SK-N-SH (cell line): Measurements from ENCODE around the gene LGALS3. TPM values are rescaled to one million over a fixed set of nuclear protein-coding genes. Genes with fewer than 3 reads are reported as not detected.
A peak's percentile ranks its signal among the peaks of the same experiment; 100 is the strongest.

Experiments
- CTCF ChIA-PET: fragments of 300-600, 350-600 bp; formaldehyde crosslinking; extraction: SDS; loops from one replicate; lab custom pipeline; 2021; lab: Yijun Ruan, JAX
- POLR2A ChIA-PET: fragments of 350-600 bp; sonication (Branson Sonifier 250); formaldehyde crosslinking; extraction: SDS; loops from one replicate; lab custom pipeline; 2020; ENCODE audit warnings: antibody characterized with exemption, inconsistent platforms; lab: Yijun Ruan, JAX
- DNase-seq: peaks from one replicate; pipeline ENCODE4 v3.0.0; 2012
- H2AFZ ChIP-seq: fragments of 200-600 bp; sonication (generic); 2 replicates; pipeline ENCODE4 v1.8.1; 2016; ENCODE audit warnings: antibody characterized with exemption, mild to moderate bottlenecking, low read depth
- H3F3A ChIP-seq: fragments of 200-600 bp; sonication (generic); replicated peaks from 2 replicates; pipeline ENCODE3; 2016; ENCODE audit warnings: antibody characterized with exemption, mild to moderate bottlenecking; ENCODE audit not compliant: insufficient read depth
- H3K27ac ChIP-seq, 2 experiments: fragments of 200-500 bp in 1 of 2; fragments of 200-600 bp in 1 of 2; sonication (Bioruptor generic) in 1 of 2; sonication (generic), shearing (Covaris generic) in 1 of 2; 2 replicates each; pipeline versions ENCODE4 v1.5.1 to v1.6.1; 2014 to 2016; ENCODE audit warnings: low read depth in 2 of 2, inconsistent platforms in 1 of 2, low read length in 1 of 2, mild to moderate bottlenecking in 1 of 2, mixed read lengths in 1 of 2
- H3K27me3 ChIP-seq: fragments of 200-600 bp; sonication (generic), shearing (Covaris generic); 2 replicates; pipeline ENCODE4 v1.6.1; 2016; ENCODE audit warnings: mixed run types; ENCODE audit not compliant: insufficient read depth
- H3K36me3 ChIP-seq, 2 experiments: fragments of 200-500 bp in 1 of 2; fragments of 200-600 bp in 1 of 2; sonication (Bioruptor generic) in 1 of 2; sonication (generic) in 1 of 2; replicated peaks in 1 of 2; 2 replicates each; pipeline versions ENCODE3 to v1.5.1; 2014 to 2016; ENCODE audit warnings: low read length in 1 of 2, mild to moderate bottlenecking in 1 of 2; ENCODE audit not compliant: insufficient read depth in 2 of 2, control insufficient read depth in 1 of 2
- H3K4me1 ChIP-seq, 2 experiments: fragments of 200-500 bp in 1 of 2; fragments of 200-600 bp in 1 of 2; sonication (Bioruptor generic) in 1 of 2; sonication (generic), shearing (Covaris generic) in 1 of 2; 2 replicates each; pipeline versions ENCODE4 v1.5.1 to v1.6.1; 2014 to 2016; ENCODE audit warnings: low read depth in 1 of 2, low read length in 1 of 2, mixed run types in 1 of 2; ENCODE audit not compliant: insufficient read depth in 2 of 2, control insufficient read depth in 1 of 2
- H3K4me2 ChIP-seq: fragments of 200-600 bp; sonication (generic), shearing (Covaris generic); 2 replicates; pipeline ENCODE4 v1.6.1; 2017; ENCODE audit warnings: mixed run types
- H3K4me3 ChIP-seq, 2 experiments: fragments of 200-500 bp in 1 of 2; fragments of 200-600 bp in 1 of 2; sonication (Bioruptor generic) in 1 of 2; sonication (generic), shearing (Covaris generic) in 1 of 2; 2 replicates each; pipeline versions ENCODE4 v1.5.1 to v1.8.1; 2014 to 2016; ENCODE audit warnings: low read depth in 2 of 2, inconsistent platforms in 1 of 2, low read length in 1 of 2, mild to moderate bottlenecking in 1 of 2, mixed read lengths in 1 of 2, moderate library complexity in 1 of 2
- H3K79me2 ChIP-seq: fragments of 200-600 bp; sonication (generic); 2 replicates; pipeline ENCODE4 v1.8.1; 2017; ENCODE audit warnings: mild to moderate bottlenecking; ENCODE audit not compliant: insufficient read depth
- H3K9ac ChIP-seq: fragments of 200-600 bp; sonication (generic); 2 replicates; pipeline ENCODE4 v1.6.1; 2017; ENCODE audit warnings: mixed run types
- H3K9me2 ChIP-seq: fragments of 200-600 bp; sonication (generic); 2 replicates; pipeline ENCODE4 v1.6.1; 2017; ENCODE audit warnings: mixed run types
- H3K9me3 ChIP-seq: fragments of 200-600 bp; sonication (generic); 2 replicates; pipeline ENCODE4 v1.6.1; 2017; ENCODE audit warnings: mixed run types, mild to moderate bottlenecking, moderate library complexity
- H4K20me1 ChIP-seq: fragments of 200-600 bp; sonication (generic); 2 replicates; pipeline ENCODE4 v1.6.1; 2017; ENCODE audit warnings: mild to moderate bottlenecking, mixed run types; ENCODE audit not compliant: insufficient read depth
- CTCF ChIP-seq: fragments of 200-600 bp; sonication (generic); IDR thresholded peaks from 2 replicates; pipeline ENCODE4 v1.6.1; 2017; ENCODE audit warnings: antibody characterized with exemption, mild to moderate bottlenecking, moderate library complexity
- ELF1 ChIP-seq: IDR thresholded peaks from 2 replicates; pipeline ENCODE4 v1.4.0; 2012
- FOSL2 ChIP-seq: IDR thresholded peaks from 2 replicates; pipeline ENCODE4 v1.4.0; 2012; ENCODE audit warnings: low read depth, mild to moderate bottlenecking, moderate library complexity, borderline replicate concordance
- GATA2 ChIP-seq: sonication (generic); formaldehyde crosslinking; IDR thresholded peaks from 2 replicates; pipeline ENCODE4 v1.5.0; 2020; ENCODE audit warnings: mild to moderate bottlenecking, missing genetic modification reagents
- REST ChIP-seq: IDR thresholded peaks from 2 replicates; pipeline ENCODE4 v1.6.1; 2012; ENCODE audit warnings: mild to moderate bottlenecking, low read depth, low read length, moderate library complexity
- TAF1 ChIP-seq: IDR thresholded peaks from 2 replicates; pipeline ENCODE4 v1.6.1; 2012; ENCODE audit warnings: low read depth, mild to moderate bottlenecking, low read length, moderate library complexity, borderline replicate concordance
- TCF12 ChIP-seq: IDR thresholded peaks from 2 replicates; pipeline ENCODE4 v1.4.0; 2012
- WGBS: methylation state at CpG from one replicate; pipeline ENCODE4 v1.1.6; 2017; ENCODE audit warnings: low lambda C conversion rate; 5-methylcytosine and 5-hydroxymethylcytosine counted together
- polyA plus RNA-seq, 3 experiments: library from polyadenylated mRNA; depleted of rRNA; stranded (reverse); fragments of >200 nt; gene quantifications; 2 replicates each; pipeline ENCODE4 v1.2.3, GENCODE V29; 2012
- TF ChIP-seq, protein P1 (sequence below): fragments of 150-350 bp; IDR thresholded peaks from 2 replicates; pipeline ENCODE4 v1.6.1; 2017; ENCODE audit warnings: antibody characterized with exemption, low read length, low read depth, borderline replicate concordance

The LGALS3 gene
- polyA plus RNA-seq, 1 of the 3 experiments (the other 2 are of a cell fraction) = 59.8 TPM

- no peaks in the 10 kb centered on the region for H3F3A ChIP-seq
- H3K4me1 ChIP-seq = peaks cover 7 to 26% of the 10 kb centered on the region in 2 experiments
- no peak overlapping the region; a peak in 1 of 4 replicates for H3K27ac ChIP-seq
- no peaks in the 10 kb centered on the region for H3K79me2 ChIP-seq
- no peak overlapping the region for H3K9ac ChIP-seq
- DNase-seq = no peak
- H3K4me3 ChIP-seq = no peak overlapping the region
- H3K36me3 ChIP-seq = no peaks in the 10 kb centered on the region
- H3K9me3 ChIP-seq = no peaks in the 10 kb centered on the region
- CTCF ChIA-PET = interaction anchor here (1.9 to 3.9 kb wide), 5 partner anchors 37 to 66 kb away, joined by 4 to 34 read pairs (median 15); partner anchors contain the start of gene MAPK1IP1L
- 80% methylated on average over 9 of the region's 9 CpGs for WGBS
- TF ChIP-seq FOSL2 (no peak), CTCF (no peak), GATA2 (CRISPR knock-in tag) (0 out of 2 replicates have a peak, but pooled peaks have one; percentile 45), REST (no peak), TCF12 (no peak), ELF1 (no peak), TAF1 (no peak)
- TF ChIP-seq, protein P1, sequence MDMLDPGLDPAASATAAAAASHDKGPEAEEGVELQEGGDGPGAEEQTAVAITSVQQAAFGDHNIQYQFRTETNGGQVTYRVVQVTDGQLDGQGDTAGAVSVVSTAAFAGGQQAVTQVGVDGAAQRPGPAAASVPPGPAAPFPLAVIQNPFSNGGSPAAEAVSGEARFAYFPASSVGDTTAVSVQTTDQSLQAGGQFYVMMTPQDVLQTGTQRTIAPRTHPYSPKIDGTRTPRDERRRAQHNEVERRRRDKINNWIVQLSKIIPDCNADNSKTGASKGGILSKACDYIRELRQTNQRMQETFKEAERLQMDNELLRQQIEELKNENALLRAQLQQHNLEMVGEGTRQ = no peak
- POLR2A ChIA-PET = no interaction called here
- no peak overlapping the region for H3K4me2 ChIP-seq
- no peaks in the 10 kb centered on the region for H4K20me1 ChIP-seq
- no peak overlapping the region for H2AFZ ChIP-seq
- no peaks in the 10 kb centered on the region for H3K27me3 ChIP-seq
- no peaks in the 10 kb centered on the region for H3K9me2 ChIP-seq
Measured at GRCh38 chr14:55094292-55095157, 34.5 kb upstream of the LGALS3 start.
